Measurements from ENCODE around the gene CEP162.

- TF ChIP-seq, protein P1, sequence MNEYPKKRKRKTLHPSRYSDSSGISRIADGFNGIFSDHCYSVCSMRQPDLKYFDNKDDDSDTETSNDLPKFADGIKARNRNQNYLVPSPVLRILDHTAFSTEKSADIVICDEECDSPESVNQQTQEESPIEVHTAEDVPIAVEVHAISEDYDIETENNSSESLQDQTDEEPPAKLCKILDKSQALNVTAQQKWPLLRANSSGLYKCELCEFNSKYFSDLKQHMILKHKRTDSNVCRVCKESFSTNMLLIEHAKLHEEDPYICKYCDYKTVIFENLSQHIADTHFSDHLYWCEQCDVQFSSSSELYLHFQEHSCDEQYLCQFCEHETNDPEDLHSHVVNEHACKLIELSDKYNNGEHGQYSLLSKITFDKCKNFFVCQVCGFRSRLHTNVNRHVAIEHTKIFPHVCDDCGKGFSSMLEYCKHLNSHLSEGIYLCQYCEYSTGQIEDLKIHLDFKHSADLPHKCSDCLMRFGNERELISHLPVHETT (tag by site-specific recombination; IDR thresholded peaks at IDR 0.05) = no peak
- TF ChIP-seq BCL11B (tag by site-specific recombination; IDR thresholded peaks at IDR 0.05; ENCODE audit: low read depth) = no peak
These were observed 25.9 kb upstream of the CEP162 start for GRCh38 chr6:84253380-84253779.

Measured in HEK293 (cell line).